ENCODE measurements around the gene TBPL1.
"Not testable (repeated sequence)": the region's sequence is repeated elsewhere in the genome, so short reads cannot be mapped to it uniquely, and the experiment has no call there.

TBPL1 gene

DNA sequence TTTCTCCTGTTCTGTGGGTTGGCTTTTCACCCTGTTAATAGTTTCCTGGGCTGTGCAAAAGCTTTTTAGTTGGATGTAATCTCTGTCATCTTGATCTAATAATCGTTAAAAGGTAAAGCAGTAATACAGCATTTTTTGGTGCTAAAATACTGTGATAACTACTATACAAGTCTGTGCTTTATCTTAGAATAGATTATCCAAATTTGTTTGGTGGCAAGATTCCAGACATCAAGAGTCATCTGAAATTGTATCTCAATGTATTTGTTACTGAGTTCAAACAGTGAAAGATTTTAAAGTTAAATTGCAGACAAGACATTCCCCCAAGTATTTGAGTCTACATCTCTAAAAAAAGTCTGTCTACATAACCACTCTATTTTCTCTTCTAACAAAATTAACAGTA is 18.8 kb downstream of the TBPL1 start:
- no peaks in the 10 kb centered on the region for H3K36me3 ChIP-seq (ENCODE audit: control insufficient read depth in 5 of 5, insufficient read depth in 5 of 5, low read length in 5 of 5)
- no peak overlapping the region for H3K27ac ChIP-seq (ENCODE audit: low read depth, low read length)
- H3K9ac ChIP-seq (ENCODE audit: low read length in 5 of 5), result no peak overlapping the region
- no peaks in the 10 kb centered on the region for H3K9me3 ChIP-seq (ENCODE audit: control insufficient read depth in 5 of 5, low read length in 5 of 5)
- no peaks in the 10 kb centered on the region for H3K27me3 ChIP-seq (ENCODE audit: control insufficient read depth in 5 of 5, insufficient read depth in 4 of 5, low read length in 5 of 5)
- no peak overlapping the region for H3K4me3 ChIP-seq (ENCODE audit: low read depth in 1 of 5, low read length in 5 of 5)
- H3K4me1 ChIP-seq (ENCODE audit: control insufficient read depth in 5 of 5, insufficient read depth in 5 of 5, low read length in 5 of 5), result peaks cover 0 to 3% (median 0%) of the 10 kb centered on the region in 5 donors

DNA sequence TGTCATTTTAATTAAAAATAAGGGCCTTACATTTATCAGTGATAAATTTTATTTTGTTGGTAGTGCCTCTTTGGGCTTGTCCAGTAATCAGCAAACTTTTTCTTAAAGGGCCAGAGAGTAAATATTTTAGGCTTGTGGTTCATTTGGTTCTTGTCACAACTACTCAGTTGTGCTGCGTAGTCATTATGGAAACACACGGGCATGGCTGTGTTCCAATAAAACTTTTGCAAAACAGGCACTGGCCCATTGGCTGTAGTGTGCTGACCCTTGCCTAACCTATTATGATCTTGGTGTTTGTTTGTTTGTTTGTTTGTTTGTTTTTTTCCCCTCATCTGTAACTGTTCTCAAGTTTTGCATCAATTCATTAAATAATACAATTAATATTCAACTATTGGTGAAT is 19.4 kb downstream of the TBPL1 start:
- Histone ChIP-seq H3K4me1 (ENCODE audit: control insufficient read depth in 5 of 5, insufficient read depth in 5 of 5, low read length in 5 of 5) (peaks cover 0 to 3% (median under 1%) of the 10 kb centered on the region in 5 donors), H3K9ac (ENCODE audit: low read length in 5 of 5) (no peak overlapping the region)

DNA sequence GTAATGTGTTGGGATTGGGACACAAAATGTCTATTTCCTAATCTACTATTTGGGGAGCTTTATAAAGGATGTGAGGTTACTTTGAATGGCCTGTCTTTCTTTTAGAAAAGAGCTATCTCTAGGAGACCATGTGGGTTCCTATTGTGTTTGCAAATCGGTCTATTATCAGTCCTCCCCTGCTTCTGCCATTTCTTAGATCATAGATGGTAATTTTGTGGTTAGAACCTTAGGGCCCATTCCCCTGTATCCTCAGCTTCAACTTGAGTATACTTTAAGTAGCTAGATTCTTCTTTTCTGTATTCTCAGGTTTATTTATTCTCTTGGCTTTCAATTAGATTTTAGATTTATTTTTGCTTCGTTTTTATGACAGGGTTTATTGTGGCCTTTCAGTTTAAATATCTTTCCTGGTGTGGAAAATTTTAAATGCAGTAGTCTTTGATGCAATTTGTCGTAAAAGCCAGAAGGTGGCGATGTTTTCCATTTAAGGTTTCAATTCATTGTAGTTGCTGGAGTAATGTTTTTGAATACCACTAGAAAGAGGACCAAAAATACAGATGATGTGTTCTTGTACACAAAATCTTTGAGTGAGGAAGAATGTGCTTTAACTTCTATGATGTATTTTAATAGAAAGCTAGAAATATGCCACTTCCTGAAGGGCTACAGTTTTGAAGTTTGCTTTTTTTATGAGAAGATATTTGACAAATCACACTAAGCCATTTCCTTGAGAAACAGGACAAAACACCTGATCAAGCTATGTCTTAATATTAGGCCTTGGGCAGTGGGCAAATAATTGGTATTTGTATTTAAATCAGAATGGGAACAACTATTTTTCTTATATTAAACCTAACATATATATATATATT is 20.3 kb downstream of the TBPL1 start:
- Histone ChIP-seq H3K4me1 (ENCODE audit: control insufficient read depth in 5 of 5, insufficient read depth in 5 of 5, low read length in 5 of 5) (peaks cover 0 to 11% (median 8%) of the 10 kb centered on the region in 5 donors), H3K27ac (ENCODE audit: low read depth, low read length) (no peak overlapping the region), H3K27me3 (ENCODE audit: control insufficient read depth in 5 of 5, insufficient read depth in 4 of 5, low read length in 5 of 5) (no peaks in the 10 kb centered on the region), H3K36me3 (ENCODE audit: control insufficient read depth in 5 of 5, insufficient read depth in 5 of 5, low read length in 5 of 5) (no peaks in the 10 kb centered on the region), H3K4me3 (ENCODE audit: low read depth in 1 of 5, low read length in 5 of 5) (no peak overlapping the region), H3K9me3 (ENCODE audit: control insufficient read depth in 5 of 5, low read length in 5 of 5) (no peaks in the 10 kb centered on the region), H3K9ac (ENCODE audit: low read length in 5 of 5) (no peak overlapping the region)

More for the DNA sequence above, 19.4 kb downstream of the TBPL1 start:
- H3K27ac ChIP-seq (ENCODE audit: low read depth, low read length), result no peak overlapping the region
- no peaks in the 10 kb centered on the region for H3K36me3 ChIP-seq (ENCODE audit: control insufficient read depth in 5 of 5, insufficient read depth in 5 of 5, low read length in 5 of 5)
- no peaks in the 10 kb centered on the region for H3K9me3 ChIP-seq (ENCODE audit: control insufficient read depth in 5 of 5, low read length in 5 of 5)
- no peak overlapping the region for H3K4me3 ChIP-seq (ENCODE audit: low read depth in 1 of 5, low read length in 5 of 5)
- no peaks in the 10 kb centered on the region for H3K27me3 ChIP-seq (ENCODE audit: control insufficient read depth in 5 of 5, insufficient read depth in 4 of 5, low read length in 5 of 5)

DNA sequence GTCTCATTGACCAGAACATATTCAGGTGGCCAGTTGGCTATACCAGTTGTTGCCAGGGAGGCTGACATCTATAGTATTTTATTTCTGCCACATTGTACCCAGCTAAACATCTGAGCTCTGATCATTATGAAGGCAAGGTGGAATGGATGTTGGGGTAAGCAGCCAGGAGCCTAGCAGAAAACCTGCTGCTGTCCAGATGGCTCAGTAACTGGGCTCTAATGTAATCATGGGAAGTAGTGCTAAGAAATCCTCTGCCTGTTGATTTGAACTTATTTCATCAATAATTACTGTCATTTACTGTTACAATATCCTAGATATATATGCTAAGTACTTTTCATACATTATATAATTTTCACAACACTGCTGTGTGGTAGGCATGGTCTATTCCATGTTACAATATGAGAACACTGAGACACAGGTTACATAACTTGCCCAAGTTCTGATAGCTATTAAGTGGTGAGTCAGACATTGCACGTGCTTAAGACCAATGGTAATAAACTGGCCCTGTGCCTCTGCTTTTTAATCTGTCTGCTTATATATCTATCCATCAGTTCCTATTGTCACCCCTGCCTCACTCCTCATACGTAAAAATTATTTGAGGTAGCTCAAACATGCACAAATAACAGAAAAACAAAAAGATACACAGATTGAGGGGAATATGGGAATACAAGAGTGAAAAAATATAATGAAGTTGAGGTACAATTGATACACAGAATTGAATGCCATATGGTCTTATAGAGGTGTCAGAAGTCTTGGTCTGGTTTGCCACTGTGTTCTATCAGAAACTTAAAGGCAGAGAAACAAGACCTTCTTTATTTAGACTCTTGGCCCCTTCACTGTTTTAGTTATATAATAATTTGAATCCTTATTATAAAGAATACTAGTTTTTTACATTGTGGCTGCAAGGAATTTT is 25.2 kb downstream of the TBPL1 start:
- Histone ChIP-seq H3K4me1 (ENCODE audit: control insufficient read depth in 5 of 5, insufficient read depth in 5 of 5, low read length in 5 of 5) (peaks cover 0 to 10% (median 8%) of the 10 kb centered on the region in 5 donors), H3K9ac (ENCODE audit: low read length in 5 of 5) (no peak overlapping the region), H3K4me3 (ENCODE audit: low read depth in 1 of 5, low read length in 5 of 5) (no peak overlapping the region), H3K27me3 (ENCODE audit: control insufficient read depth in 5 of 5, insufficient read depth in 4 of 5, low read length in 5 of 5) (no peaks in the 10 kb centered on the region), H3K36me3 (ENCODE audit: control insufficient read depth in 5 of 5, insufficient read depth in 5 of 5, low read length in 5 of 5) (peaks cover 2 to 12% (median 8%) of the 10 kb centered on the region in 5 donors), H3K9me3 (ENCODE audit: control insufficient read depth in 5 of 5, low read length in 5 of 5) (no peaks in the 10 kb centered on the region), H3K27ac (ENCODE audit: low read depth, low read length) (no peak overlapping the region)

DNA sequence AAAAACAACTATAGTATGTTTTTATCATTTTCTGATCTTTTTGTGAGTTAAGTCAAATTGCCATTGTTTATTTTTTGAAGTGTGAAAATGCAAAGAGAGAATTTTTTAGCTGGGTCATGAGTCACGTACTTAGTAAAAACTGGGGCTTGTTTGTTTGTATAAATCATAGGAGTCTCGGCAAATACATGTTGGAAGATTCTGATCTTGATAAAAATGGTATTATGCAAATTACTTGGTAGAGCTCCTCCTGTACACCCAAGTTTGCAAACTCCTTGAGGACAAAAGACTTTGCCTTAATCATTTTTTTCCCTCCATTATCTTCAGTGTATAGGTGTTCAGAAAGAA is 25.8 kb downstream of the TBPL1 start:
- peaks cover 4 to 16% (median 11%) of the 10 kb centered on the region in 5 donors for H3K36me3 ChIP-seq (ENCODE audit: control insufficient read depth in 5 of 5, insufficient read depth in 5 of 5, low read length in 5 of 5)
- no peaks in the 10 kb centered on the region for H3K9me3 ChIP-seq (ENCODE audit: control insufficient read depth in 5 of 5, low read length in 5 of 5)
- no peaks in the 10 kb centered on the region for H3K27me3 ChIP-seq (ENCODE audit: control insufficient read depth in 5 of 5, insufficient read depth in 4 of 5, low read length in 5 of 5)
- H3K4me3 ChIP-seq (ENCODE audit: low read depth in 1 of 5, low read length in 5 of 5), result no peak overlapping the region
- peaks cover 0 to 10% (median 8%) of the 10 kb centered on the region in 5 donors for H3K4me1 ChIP-seq (ENCODE audit: control insufficient read depth in 5 of 5, insufficient read depth in 5 of 5, low read length in 5 of 5)
- no peak overlapping the region for H3K27ac ChIP-seq (ENCODE audit: low read depth, low read length)
- H3K9ac ChIP-seq (ENCODE audit: low read length in 5 of 5), result no peak overlapping the region

DNA sequence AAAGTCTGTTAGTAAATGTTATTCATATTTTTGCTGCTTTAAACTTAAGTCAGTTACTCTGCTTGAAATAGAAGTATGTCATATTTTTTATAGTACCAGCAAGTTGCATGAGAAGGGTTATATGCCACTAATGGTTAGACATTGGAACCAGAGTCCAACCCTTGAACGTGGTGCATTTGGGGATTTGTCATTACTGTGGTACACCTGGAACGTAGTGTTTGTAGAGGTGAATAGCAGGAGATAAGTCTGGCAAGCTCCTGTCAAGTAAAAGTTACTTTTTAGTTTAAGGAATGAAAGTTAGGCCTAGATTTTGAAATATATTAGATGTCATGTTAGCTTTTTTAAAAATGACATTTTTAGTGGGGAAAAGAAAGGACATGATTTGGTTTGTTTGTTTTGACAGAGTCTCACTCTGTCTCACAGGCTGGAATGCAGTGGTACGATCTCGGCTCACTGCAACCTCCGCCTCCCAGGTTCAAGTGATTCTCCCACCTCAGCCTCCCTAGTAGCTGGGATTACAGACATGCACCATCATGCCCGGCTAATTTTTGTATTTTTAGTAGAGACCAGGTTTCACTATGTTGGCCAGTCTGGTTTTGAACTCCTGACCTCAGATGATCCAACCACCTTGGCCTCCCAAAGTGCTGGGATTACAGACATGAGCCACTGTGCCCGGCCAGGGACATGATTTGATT is 26.4 kb downstream of the TBPL1 start:
- peaks cover 9 to 17% (median 11%) of the 10 kb centered on the region in 5 donors for H3K36me3 ChIP-seq (ENCODE audit: control insufficient read depth in 5 of 5, insufficient read depth in 5 of 5, low read length in 5 of 5)
- H3K9me3 ChIP-seq (ENCODE audit: control insufficient read depth in 5 of 5, low read length in 5 of 5); H3K4me3 ChIP-seq (ENCODE audit: low read depth in 1 of 5, low read length in 5 of 5); H3K27ac ChIP-seq (ENCODE audit: low read depth, low read length); H3K27me3 ChIP-seq (ENCODE audit: control insufficient read depth in 5 of 5, insufficient read depth in 4 of 5, low read length in 5 of 5); H3K9ac ChIP-seq (ENCODE audit: low read length in 5 of 5): not testable (repeated sequence)
- H3K4me1 ChIP-seq (ENCODE audit: control insufficient read depth in 5 of 5, insufficient read depth in 5 of 5, low read length in 5 of 5), result peaks cover 0 to 10% (median 8%) of the 10 kb centered on the region in 5 donors

DNA sequence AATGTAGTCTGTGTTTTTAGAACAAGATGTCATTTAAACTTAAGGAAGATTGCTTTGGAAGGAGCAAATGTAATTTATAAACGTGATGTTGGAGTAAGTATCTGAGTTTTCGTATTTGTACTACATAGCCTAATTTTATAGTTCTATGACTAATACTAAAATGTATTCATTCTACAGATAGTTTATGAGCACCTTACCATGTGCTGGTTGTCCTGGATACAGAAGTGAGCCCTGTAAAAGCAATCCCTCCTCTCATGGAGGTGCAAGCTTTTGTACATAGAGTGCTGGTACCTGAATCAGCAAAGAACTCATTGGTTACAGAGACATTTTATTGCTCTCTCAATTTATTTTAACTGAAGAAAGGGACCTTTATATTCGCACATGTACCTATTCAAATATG is 27.1 kb downstream of the TBPL1 start:
- Histone ChIP-seq H3K9ac (ENCODE audit: low read length in 5 of 5) (no peak overlapping the region), H3K4me1 (ENCODE audit: control insufficient read depth in 5 of 5, insufficient read depth in 5 of 5, low read length in 5 of 5) (peaks cover 0 to 10% (median 8%) of the 10 kb centered on the region in 5 donors), H3K36me3 (ENCODE audit: control insufficient read depth in 5 of 5, insufficient read depth in 5 of 5, low read length in 5 of 5) (peaks cover 12 to 23% (median 15%) of the 10 kb centered on the region in 5 donors), H3K9me3 (ENCODE audit: control insufficient read depth in 5 of 5, low read length in 5 of 5) (no peaks in the 10 kb centered on the region), H3K4me3 (ENCODE audit: low read depth in 1 of 5, low read length in 5 of 5) (no peak overlapping the region), H3K27me3 (ENCODE audit: control insufficient read depth in 5 of 5, insufficient read depth in 4 of 5, low read length in 5 of 5) (no peaks in the 10 kb centered on the region), H3K27ac (ENCODE audit: low read depth, low read length) (no peak overlapping the region)

DNA sequence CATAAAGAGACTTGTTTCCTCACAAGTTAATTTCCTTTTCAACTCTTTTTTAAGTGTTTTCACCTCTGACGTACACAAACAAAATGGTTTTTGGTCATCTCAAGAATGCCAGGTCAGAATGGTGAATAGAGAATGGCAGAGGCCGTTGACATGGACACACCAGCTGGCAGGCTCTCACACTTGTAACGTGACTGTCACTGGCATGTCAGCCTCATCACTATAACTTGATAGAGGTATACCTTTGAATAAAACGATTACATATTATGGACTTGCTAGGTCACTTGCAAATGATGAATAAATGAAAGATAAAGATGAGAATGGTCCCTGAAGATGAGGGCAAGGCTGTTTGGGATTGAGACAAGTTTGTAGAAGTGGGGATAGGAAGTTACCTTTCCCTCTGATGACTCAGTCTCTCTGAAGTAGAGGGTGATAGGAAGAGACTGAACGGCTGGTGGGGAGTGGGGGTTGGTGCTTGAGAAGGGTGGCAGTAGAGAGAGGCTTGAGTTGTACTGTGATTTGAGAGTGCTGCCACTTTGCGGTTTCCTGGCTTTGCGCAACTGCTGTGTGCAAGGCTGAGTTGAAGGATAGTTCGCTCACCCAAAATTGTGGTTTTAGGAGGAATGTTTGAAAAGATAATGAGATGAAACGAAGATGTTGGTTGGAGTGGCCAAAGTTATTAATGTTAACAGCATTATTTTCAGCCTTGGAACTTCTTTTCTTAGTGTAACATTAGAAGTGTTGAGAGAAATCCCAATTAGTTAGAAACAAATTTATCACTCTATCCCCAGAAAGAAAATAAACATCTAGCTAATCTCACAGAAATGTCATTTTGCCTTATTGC is 30.3 kb downstream of the TBPL1 start:
- Histone ChIP-seq H3K27me3 (ENCODE audit: control insufficient read depth in 5 of 5, insufficient read depth in 4 of 5, low read length in 5 of 5) (no peaks in the 10 kb centered on the region), H3K27ac (ENCODE audit: low read depth, low read length) (no peak overlapping the region), H3K36me3 (ENCODE audit: control insufficient read depth in 5 of 5, insufficient read depth in 5 of 5, low read length in 5 of 5) (peaks cover 17 to 39% (median 31%) of the 10 kb centered on the region in 5 donors), H3K4me3 (ENCODE audit: low read depth in 1 of 5, low read length in 5 of 5) (no peak overlapping the region), H3K9me3 (ENCODE audit: control insufficient read depth in 5 of 5, low read length in 5 of 5) (no peaks in the 10 kb centered on the region), H3K9ac (ENCODE audit: low read length in 5 of 5) (no peak overlapping the region), H3K4me1 (ENCODE audit: control insufficient read depth in 5 of 5, insufficient read depth in 5 of 5, low read length in 5 of 5) (peaks cover 0 to 2% (median 0%) of the 10 kb centered on the region in 5 donors)

DNA sequence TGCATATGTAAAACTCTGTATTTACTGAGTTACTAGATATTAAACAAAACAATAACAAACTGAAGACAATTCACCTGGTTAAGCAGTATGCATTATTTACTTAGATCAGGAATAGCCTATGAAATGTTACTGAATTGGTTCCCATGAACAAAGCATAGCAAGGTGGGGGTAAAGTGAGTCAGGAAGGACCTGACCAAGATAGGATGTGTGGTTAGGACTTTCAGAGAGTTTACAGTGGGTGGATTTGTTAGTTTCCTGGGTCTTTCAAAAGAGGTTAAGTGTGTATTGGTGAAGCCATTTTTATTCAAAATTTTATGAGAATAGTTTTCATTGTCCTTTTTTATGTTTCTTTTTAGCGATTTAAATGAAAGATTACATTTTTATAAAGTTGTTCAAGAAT is 32.9 kb downstream of the TBPL1 start:
- Histone ChIP-seq H3K27ac (ENCODE audit: low read depth, low read length) (no peak overlapping the region), H3K4me3 (ENCODE audit: low read depth in 1 of 5, low read length in 5 of 5) (no peak overlapping the region), H3K4me1 (ENCODE audit: control insufficient read depth in 5 of 5, insufficient read depth in 5 of 5, low read length in 5 of 5) (no peaks in the 10 kb centered on the region), H3K9me3 (ENCODE audit: control insufficient read depth in 5 of 5, low read length in 5 of 5) (no peaks in the 10 kb centered on the region), H3K36me3 (ENCODE audit: control insufficient read depth in 5 of 5, insufficient read depth in 5 of 5, low read length in 5 of 5) (peaks cover 17 to 42% (median 30%) of the 10 kb centered on the region in 5 donors), H3K9ac (ENCODE audit: low read length in 5 of 5) (no peak overlapping the region), H3K27me3 (ENCODE audit: control insufficient read depth in 5 of 5, insufficient read depth in 4 of 5, low read length in 5 of 5) (no peaks in the 10 kb centered on the region)

All from subcutaneous abdominal adipose tissue (tissue), 5 donors.